Ovary (tissue), 3 donors: Measurements from ENCODE around the gene CRYZL1.

Source experiments
- CTCF ChIP-seq, 3 donors: fragments of 450-650 bp in 2 of 3; fragments of 200-600 bp in 1 of 3; IDR thresholded peaks; one replicate each; pipeline versions ENCODE4 v1.5.1 to v1.8.0; 2016 to 2022; ENCODE audit warnings: antibody characterized with exemption in 3 of 3, mild to moderate bottlenecking in 1 of 3
- EP300 ChIP-seq: sonication (generic); formaldehyde crosslinking; IDR thresholded peaks from one replicate; pipeline ENCODE4 v1.6.1; 2017; ENCODE audit warnings: antibody characterized with exemption
- POLR2A ChIP-seq: fragments of 450-650 bp; IDR thresholded peaks from one replicate; pipeline ENCODE4 v1.6.1; 2017; ENCODE audit warnings: antibody characterized with exemption, mild to moderate bottlenecking, moderate library complexity
- donor health status: DM: no; HTN: no; CAD: no.

DNA sequence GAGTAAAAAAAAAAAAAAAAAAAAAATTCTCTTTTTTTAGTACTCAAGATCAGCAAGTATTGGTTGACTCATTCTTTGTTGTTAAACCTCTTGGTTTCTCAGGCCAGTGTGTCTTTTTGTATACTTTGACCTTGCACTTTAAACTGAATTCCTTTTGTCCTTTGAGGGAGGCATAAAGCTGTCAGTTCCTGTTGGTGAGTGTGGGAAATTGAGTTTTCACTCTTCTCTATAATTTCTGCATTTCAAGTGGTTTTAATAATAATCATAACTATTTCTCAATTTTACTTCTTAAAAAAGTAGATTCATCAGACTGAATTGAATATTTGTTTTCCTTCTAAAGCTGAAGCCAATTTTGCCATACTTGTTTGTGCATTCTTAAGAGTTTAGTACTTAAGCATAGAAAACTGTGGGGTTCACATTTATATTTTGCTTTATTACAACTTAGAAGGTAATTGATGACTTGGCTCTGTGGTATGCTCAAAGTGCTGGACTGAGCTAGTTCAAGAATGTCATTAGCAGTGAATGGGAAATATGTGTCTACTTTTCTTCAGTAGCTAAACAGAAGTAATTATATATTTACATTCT, 44.2 kb upstream of the CRYZL1 start:
- TF ChIP-seq CTCF (IDR thresholded peaks at IDR 0.05) (no peak), EP300 (no peak), POLR2A (no peak)
